ENCODE measurements around the gene TNFSF12.

DNA sequence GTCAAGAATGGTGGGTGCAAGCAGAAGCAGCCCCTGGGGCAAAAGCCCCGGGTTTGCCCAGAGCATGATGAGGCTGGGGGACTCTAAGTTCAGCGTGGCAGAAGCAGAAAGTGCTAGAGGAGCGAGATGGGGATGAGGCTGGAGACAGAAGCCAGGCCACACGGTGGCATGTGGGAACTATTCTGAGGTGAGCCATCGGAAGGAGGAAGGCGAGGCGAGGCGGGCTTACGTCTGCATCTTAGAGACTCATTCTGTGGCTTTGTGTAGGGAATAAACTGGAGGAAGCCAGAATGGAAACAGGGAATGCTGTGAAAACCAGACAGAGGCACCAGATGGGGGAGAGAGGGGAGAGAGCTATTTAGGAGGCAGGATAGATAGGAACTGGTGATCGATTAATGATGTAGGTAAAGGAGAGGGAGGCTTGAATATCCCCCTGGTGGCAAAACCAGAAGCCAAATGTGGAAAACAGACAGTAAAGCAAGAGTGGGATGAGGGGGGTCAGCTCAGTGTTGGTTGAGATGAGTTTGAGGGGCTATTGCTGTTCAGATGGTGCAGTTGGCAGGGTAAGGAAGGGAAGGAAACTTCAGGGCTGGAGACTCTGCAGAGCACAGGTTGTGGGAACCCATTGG lies 6.6 kb downstream of the TNFSF12 start:
- TF ChIP-seq, protein P1, sequence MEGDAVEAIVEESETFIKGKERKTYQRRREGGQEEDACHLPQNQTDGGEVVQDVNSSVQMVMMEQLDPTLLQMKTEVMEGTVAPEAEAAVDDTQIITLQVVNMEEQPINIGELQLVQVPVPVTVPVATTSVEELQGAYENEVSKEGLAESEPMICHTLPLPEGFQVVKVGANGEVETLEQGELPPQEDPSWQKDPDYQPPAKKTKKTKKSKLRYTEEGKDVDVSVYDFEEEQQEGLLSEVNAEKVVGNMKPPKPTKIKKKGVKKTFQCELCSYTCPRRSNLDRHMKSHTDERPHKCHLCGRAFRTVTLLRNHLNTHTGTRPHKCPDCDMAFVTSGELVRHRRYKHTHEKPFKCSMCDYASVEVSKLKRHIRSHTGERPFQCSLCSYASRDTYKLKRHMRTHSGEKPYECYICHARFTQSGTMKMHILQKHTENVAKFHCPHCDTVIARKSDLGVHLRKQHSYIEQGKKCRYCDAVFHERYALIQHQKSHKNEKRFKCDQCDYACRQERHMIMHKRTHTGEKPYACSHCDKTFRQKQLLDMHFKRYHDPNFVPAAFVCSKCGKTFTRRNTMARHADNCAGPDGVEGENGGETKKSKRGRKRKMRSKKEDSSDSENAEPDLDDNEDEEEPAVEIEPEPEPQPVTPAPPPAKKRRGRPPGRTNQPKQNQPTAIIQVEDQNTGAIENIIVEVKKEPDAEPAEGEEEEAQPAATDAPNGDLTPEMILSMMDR (IDR thresholded peaks at IDR 0.05), result no peak
- TF ChIP-seq POLR2AphosphoS5 (IDR thresholded peaks at IDR 0.05) (no peak), POLR2A (IDR thresholded peaks at IDR 0.05) (no peak), EP300 (IDR thresholded peaks at IDR 0.05) (no peak)

Measured in stomach (tissue), 4 donors.